Measurements from ENCODE around the gene PRPF38B. TPM values are rescaled to one million over a fixed set of nuclear protein-coding genes. Genes with fewer than 3 reads are reported as not detected.

PRPF38B gene
- total and polyA plus RNA-seq, 10 of the 15 experiments (the other 5 are each of a cell fraction or from before 2014, with no cell fraction given): 32.9 to 79.2 (median 47.8) TPM

DNA sequence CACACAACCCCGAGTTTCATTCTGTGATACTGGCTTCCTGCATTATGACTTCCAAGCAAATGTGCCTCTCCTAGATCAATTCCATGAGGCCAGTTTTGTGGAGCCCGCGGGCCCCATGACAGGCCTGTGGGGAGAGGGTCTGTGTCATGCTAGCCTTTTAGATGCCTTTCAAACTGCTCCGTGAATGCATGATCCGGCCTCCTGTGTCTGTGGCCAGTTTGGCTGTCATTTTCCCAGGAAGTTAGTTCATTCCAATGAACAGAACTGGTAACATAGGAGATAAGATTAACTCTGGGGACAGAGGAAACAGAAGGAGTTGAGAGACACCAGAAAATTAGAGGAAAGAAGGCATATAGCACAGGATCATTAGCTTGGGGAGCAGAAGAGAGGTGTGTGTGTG is 23.8 kb downstream of the PRPF38B start (continued):
- TF ChIP-seq MEF2B (IDR thresholded peaks at IDR 0.05; ENCODE audit: partially characterized antibody, poor library complexity, severe bottlenecking) (no peak), TAF1 (IDR thresholded peaks at IDR 0.05; ENCODE audit: borderline replicate concordance, low read depth, low read length) (no peak)

DNA sequence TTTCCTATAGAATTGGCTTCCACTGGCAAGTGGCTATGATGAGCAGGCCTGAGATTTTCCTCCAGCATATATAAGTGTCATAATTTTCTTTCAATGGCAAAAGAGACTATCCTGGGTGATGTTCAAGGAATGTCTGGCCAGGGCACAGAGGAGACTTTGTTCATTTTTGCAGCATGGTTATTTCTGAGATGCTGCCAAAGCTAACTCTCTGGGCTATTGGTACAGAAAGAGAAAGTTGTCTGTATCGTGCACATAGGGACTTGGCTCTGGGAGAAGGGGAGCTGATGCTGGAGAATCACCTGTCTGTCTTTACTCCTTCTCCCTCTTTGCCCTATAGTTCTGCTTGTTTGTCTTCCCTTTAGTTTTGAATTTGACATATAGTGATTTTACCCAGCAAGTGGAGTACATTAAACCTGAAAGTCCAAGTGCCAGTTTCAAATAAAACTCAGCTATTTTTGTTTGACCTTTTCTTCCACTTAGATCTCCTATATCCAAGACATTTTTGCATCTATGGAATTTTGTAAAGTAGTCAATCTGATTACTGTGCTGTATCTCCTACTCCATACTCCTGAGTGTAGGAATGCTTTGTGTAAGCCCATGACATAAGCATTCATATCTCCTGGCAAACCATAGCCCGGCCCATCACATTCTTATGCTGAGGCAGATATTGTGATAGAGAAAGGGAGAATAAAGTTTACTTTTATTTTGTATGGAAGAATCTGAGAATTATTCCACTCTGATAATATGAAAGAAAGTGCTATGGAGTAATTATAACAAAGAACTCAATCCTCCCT is 24.5 kb downstream of the PRPF38B start:
- SMC1A ChIA-PET (ENCODE audit: uncharacterized antibody, unreplicated experiment): no interaction called here
- POLR2A ChIA-PET: no interaction called here
- H3K79me2 ChIP-seq (ENCODE audit: control insufficient read depth, insufficient read depth, low read length): no peaks in the 10 kb centered on the region
- H3K4me1 ChIP-seq (ENCODE audit: control insufficient read depth, insufficient read depth, low read length): no peaks in the 10 kb centered on the region
- intact Hi-C loops (cut with micrococcal nuclease; ENCODE audit: unreplicated experiment) (no loop called here), in situ Hi-C loops (cut with MboI) (no loop called here)
- CTCF ChIA-PET: interaction anchor here (1.2 to 1.3 kb wide), 2 partner anchors 7 to 112 kb away, joined by 3 read pairs; no protein-coding TSS in a partner anchor
- H3K4me3 ChIP-seq: no peak overlapping the region
- H2AFZ ChIP-seq (ENCODE audit: control insufficient read depth, low read depth, low read length): no peak overlapping the region
- TF ChIP-seq POLR2AphosphoS5 (IDR thresholded peaks at IDR 0.05; ENCODE audit: low read length) (no peak), WRNIP1 (IDR thresholded peaks at IDR 0.05; ENCODE audit: borderline replicate concordance, low read depth, low read length) (no peak), HDAC2 (IDR thresholded peaks at IDR 0.05) (no peak), REST (IDR thresholded peaks at IDR 0.05; ENCODE audit: low read depth, low read length) (no peak), SIN3A (IDR thresholded peaks at IDR 0.05; ENCODE audit: low read depth, low read length) (no peak), SKIL (IDR thresholded peaks at IDR 0.05; ENCODE audit: low read depth, poor library complexity, severe bottlenecking) (no peak)
- TF ChIP-seq, protein P1, sequence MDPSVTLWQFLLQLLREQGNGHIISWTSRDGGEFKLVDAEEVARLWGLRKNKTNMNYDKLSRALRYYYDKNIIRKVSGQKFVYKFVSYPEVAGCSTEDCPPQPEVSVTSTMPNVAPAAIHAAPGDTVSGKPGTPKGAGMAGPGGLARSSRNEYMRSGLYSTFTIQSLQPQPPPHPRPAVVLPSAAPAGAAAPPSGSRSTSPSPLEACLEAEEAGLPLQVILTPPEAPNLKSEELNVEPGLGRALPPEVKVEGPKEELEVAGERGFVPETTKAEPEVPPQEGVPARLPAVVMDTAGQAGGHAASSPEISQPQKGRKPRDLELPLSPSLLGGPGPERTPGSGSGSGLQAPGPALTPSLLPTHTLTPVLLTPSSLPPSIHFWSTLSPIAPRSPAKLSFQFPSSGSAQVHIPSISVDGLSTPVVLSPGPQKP (IDR thresholded peaks at IDR 0.05; ENCODE audit: low read depth, low read length): no peak
- H3K9me3 ChIP-seq (replicated peaks; ENCODE audit: control insufficient read depth, insufficient read depth, low read length): no peaks in the 10 kb centered on the region
- H3K27ac ChIP-seq (ENCODE audit: control insufficient read depth, insufficient read depth): no peak overlapping the region
- DNase-seq (ENCODE audit: low read depth, low spot score) (no peak), ATAC-seq (no peak), FAIRE-seq (no peak)
- peaks cover 0 to 2% of the 10 kb centered on the region in 2 experiments; a peak in 2 of 4 replicates for H3K27me3 ChIP-seq (replicated peaks in 1 of 2; ENCODE audit: control insufficient read depth in 2 of 2, insufficient read depth in 2 of 2, low read length in 1 of 2)
- H4K20me1 ChIP-seq (ENCODE audit: control insufficient read depth, insufficient read depth): no peaks in the 10 kb centered on the region
- RAD21 ChIA-PET (ENCODE audit: unreplicated experiment): no interaction called here
- no peak overlapping the region for H3K4me2 ChIP-seq (ENCODE audit: control insufficient read depth, insufficient read depth)
- 55% methylated on average over 2 of the region's 2 CpGs for WGBS (ENCODE audit: insufficient coverage, insufficient replicate concordance, low lambda C conversion rate, missing lambda C conversion rate)
- no peaks in the 10 kb centered on the region for H3K36me3 ChIP-seq (ENCODE audit: control insufficient read depth in 2 of 2, insufficient read depth in 2 of 2, low read length in 1 of 2)
- no peak overlapping the region for H3K9ac ChIP-seq (ENCODE audit: control insufficient read depth, insufficient read depth, low read length)
- BruUV-seq (replicated peaks): no TSS peak
